Osteoblast (primary cell): Measurements from ENCODE around the gene CYP27B1. TPM values are rescaled to one million over a fixed set of nuclear protein-coding genes. Genes with fewer than 3 reads are reported as not detected.

ENCODE experiments used
- DNase-seq: peaks from one replicate; pipeline ENCODE4 v3.0.0; 2011; ENCODE audit warnings: low spot score, mixed read lengths; ENCODE audit not compliant: insufficient read length; ENCODE audit errors: missing footprints
- H2AFZ ChIP-seq: 2 replicates; pipeline ENCODE4 v1.6.0; 2011; ENCODE audit warnings: mild to moderate bottlenecking, low read length
- H3K27ac ChIP-seq: 2 replicates; pipeline ENCODE4 v1.5.1; 2011; ENCODE audit warnings: mild to moderate bottlenecking, low read depth, low read length, moderate library complexity
- H3K27me3 ChIP-seq: 2 replicates; pipeline ENCODE4 v1.6.0; 2012; ENCODE audit warnings: mild to moderate bottlenecking, control low read depth, inconsistent platforms, low read length, moderate library complexity; ENCODE audit not compliant: insufficient read depth
- H3K36me3 ChIP-seq: 2 replicates; pipeline ENCODE4 v1.5.1; 2011; ENCODE audit warnings: mild to moderate bottlenecking, low read length, control low read depth, moderate library complexity; ENCODE audit not compliant: insufficient read depth
- H3K4me1 ChIP-seq: 2 replicates; pipeline ENCODE4 v1.5.1; 2011; ENCODE audit warnings: mild to moderate bottlenecking, low read length, control low read depth, moderate library complexity; ENCODE audit not compliant: insufficient read depth
- H3K4me2 ChIP-seq: 2 replicates; pipeline ENCODE4 v1.6.0; 2011; ENCODE audit warnings: mild to moderate bottlenecking, low read length; ENCODE audit not compliant: insufficient read depth
- H3K4me3 ChIP-seq: fragments of 200-600 bp; sonication (generic); 3 replicates; pipeline ENCODE4 v1.5.1; 2012; ENCODE audit warnings: mild to moderate bottlenecking, low read length, inconsistent platforms; ENCODE audit not compliant: insufficient read depth
- H3K79me2 ChIP-seq: 2 replicates; pipeline ENCODE4 v1.6.0; 2012; ENCODE audit warnings: mild to moderate bottlenecking, low read length, control low read depth, inconsistent platforms; ENCODE audit not compliant: insufficient read depth
- H3K9me3 ChIP-seq: 2 replicates; pipeline ENCODE4 v1.5.1; 2011; ENCODE audit warnings: low read depth, low read length, control low read depth
- H4K20me1 ChIP-seq: 2 replicates; pipeline ENCODE4 v1.6.0; 2012; ENCODE audit warnings: mild to moderate bottlenecking, low read length, control low read depth; ENCODE audit not compliant: insufficient read depth
- CTCF ChIP-seq: IDR thresholded peaks from 2 replicates; pipeline ENCODE4 v1.5.1; 2011; ENCODE audit warnings: mild to moderate bottlenecking, low read depth, low read length, moderate library complexity; ENCODE audit errors: extremely low read depth
- small RNA-seq: library from RNA; depleted of rRNA; stranded (forward); fragments of <200 nt; gene quantifications from one replicate; pipeline ENCODE3, GENCODE V24; 2012
- total RNA-seq: library from RNA; depleted of rRNA; stranded (reverse); fragments of >200 nt; gene quantifications from 2 replicates; pipeline ENCODE4 v1.2.3, GENCODE V29; 2012

The CYP27B1 gene
- total RNA-seq, 1 donor: 0.36 TPM

GRCh38 chr12:57713209-57713608, 53.7 kb downstream of the CYP27B1 start:
- Histone ChIP-seq H3K27ac (no peak overlapping the region), H3K27me3 (no peaks in the 10 kb centered on the region), H3K79me2 (no peaks in the 10 kb centered on the region), H3K4me3 (no peak overlapping the region), H3K4me2 (no peak overlapping the region), H3K9me3 (no peaks in the 10 kb centered on the region), H3K4me1 (no peaks in the 10 kb centered on the region), H2AFZ (no peak overlapping the region), H3K36me3 (peaks cover 21% of the 10 kb centered on the region), H4K20me1 (no peaks in the 10 kb centered on the region)
- no peak for DNase-seq
- TF ChIP-seq CTCF: no peak

- H3K4me2 ChIP-seq: no peak overlapping the region
- no peaks in the 10 kb centered on the region for H4K20me1 ChIP-seq
- no peak overlapping the region for H2AFZ ChIP-seq
- no peak overlapping the region for H3K27ac ChIP-seq
- H3K27me3 ChIP-seq: no peaks in the 10 kb centered on the region
- no peaks in the 10 kb centered on the region for H3K9me3 ChIP-seq
- no peak overlapping the region for H3K4me3 ChIP-seq
- no peak for TF ChIP-seq CTCF
- no peaks in the 10 kb centered on the region for H3K79me2 ChIP-seq
- DNase-seq: no peak
- peaks cover 16% of the 10 kb centered on the region for H3K36me3 ChIP-seq
- H3K4me1 ChIP-seq: no peaks in the 10 kb centered on the region
These were observed 54.2 kb downstream of the CYP27B1 start for GRCh38 chr12:57712701-57713100.

Small RNA genes lying within 50 kb of the gene (small RNA-seq; reads per million reads assigned to genes)
- gene RNU6-1083P: not detected

Other genes with a start within 250 kb of the CYP27B1 start
- gene DDIT3, start 246.6 kb downstream of the CYP27B1 start, total RNA-seq: 118 and 136 TPM in 2 replicates
- 5.0 and 5.8 TPM in 2 replicates for gene MBD6, start 244.3 kb downstream of the CYP27B1 start, total RNA-seq
- 123 and 129 TPM in 2 replicates for gene DCTN2, start 219.9 kb downstream of the CYP27B1 start, total RNA-seq
- 0.29 and 0.36 TPM in 2 replicates for gene KIF5A, start 217.0 kb downstream of the CYP27B1 start, total RNA-seq
- gene PIP4K2C, start 175.9 kb downstream of the CYP27B1 start, total RNA-seq: 32.4 and 36.6 TPM in 2 replicates
- 17.1 and 21.4 TPM in 2 replicates for gene DTX3, start 162.3 kb downstream of the CYP27B1 start, total RNA-seq
- gene ARHGEF25, start 155.6 kb downstream of the CYP27B1 start, total RNA-seq: 20.6 and 23.9 TPM in 2 replicates
- 1.1 and 2.9 TPM in 2 replicates for gene B4GALNT1, start 133.9 kb downstream of the CYP27B1 start, total RNA-seq
- gene OS9, start 72.9 kb downstream of the CYP27B1 start, total RNA-seq: 152 and 211 TPM in 2 replicates
- 0.29 and 0.72 TPM in 2 replicates for gene AGAP2, start 28.3 kb downstream of the CYP27B1 start, total RNA-seq
- gene TSPAN31, start 22.0 kb downstream of the CYP27B1 start, total RNA-seq: 37.4 and 41.6 TPM in 2 replicates
- 275 and 293 TPM in 2 replicates for gene CDK4, start 14.8 kb downstream of the CYP27B1 start, total RNA-seq
- gene MARCHF9, start 12.0 kb downstream of the CYP27B1 start, total RNA-seq: 0.59 and 0.72 TPM in 2 replicates
- gene METTL1, start 5.0 kb upstream of the CYP27B1 start, total RNA-seq: 2.9 TPM in 2 replicates
- 8.3 and 8.8 TPM in 2 replicates for gene EEF1AKMT3, start 5.5 kb upstream of the CYP27B1 start, total RNA-seq
- gene TSFM, start 15.7 kb upstream of the CYP27B1 start, total RNA-seq: 18.1 and 18.3 TPM in 2 replicates
- 5.4 and 7.1 TPM in 2 replicates for gene AVIL, start 51.7 kb upstream of the CYP27B1 start, total RNA-seq
- gene CTDSP2, start 79.7 kb upstream of the CYP27B1 start, total RNA-seq: 105 and 116 TPM in 2 replicates
- 5.1 and 6.2 TPM in 2 replicates for gene ATP23, start 174.5 kb upstream of the CYP27B1 start, total RNA-seq